GM19328 (cell line): ENCODE measurements around the gene PACSIN2.
"Not testable (repeated sequence)": the region's sequence is repeated elsewhere in the genome, so short reads cannot be mapped to it uniquely, and the experiment has no call there.

Source experiments
- ATAC-seq: cut with Tn5 transposase; IDR thresholded peaks from one replicate; pipeline ENCODE4 v1.9.1; 2021; ENCODE audit warnings: mild to moderate bottlenecking, moderate library complexity; ENCODE audit not compliant: unreplicated experiment

Gene PACSIN2

GRCh38 chr22:42992886-42993479 is 22.0 kb downstream of the PACSIN2 start:
- ATAC-seq: no peak

- ATAC-seq: no peak
These were observed 22.9 kb downstream of the PACSIN2 start for GRCh38 chr22:42992092-42992491.

- ATAC-seq: no peak
These were observed 23.8 kb downstream of the PACSIN2 start for GRCh38 chr22:42991010-42991651.

- no peak for ATAC-seq
These were observed 24.7 kb downstream of the PACSIN2 start for GRCh38 chr22:42990131-42990838.

- ATAC-seq: no peak
These were observed 28.8 kb downstream of the PACSIN2 start for GRCh38 chr22:42986115-42986514.

GRCh38 chr22:42985531-42985905 is 29.4 kb downstream of the PACSIN2 start:
- no peak for ATAC-seq

- no peak for ATAC-seq
These were observed 30.0 kb downstream of the PACSIN2 start for GRCh38 chr22:42984814-42985530.

GRCh38 chr22:42984397-42984796 is 30.6 kb downstream of the PACSIN2 start:
- ATAC-seq: no peak

GRCh38 chr22:42983470-42983869 is 31.5 kb downstream of the PACSIN2 start:
- ATAC-seq: no peak

GRCh38 chr22:42979606-42980005 is 35.3 kb downstream of the PACSIN2 start:
- no peak for ATAC-seq

GRCh38 chr22:42978453-42979103 is 36.4 kb downstream of the PACSIN2 start:
- no peak for ATAC-seq

- no peak for ATAC-seq
These were observed 37.4 kb downstream of the PACSIN2 start for GRCh38 chr22:42977569-42977968.

- ATAC-seq: no peak
These were observed 38.6 kb downstream of the PACSIN2 start for GRCh38 chr22:42976217-42976933.

GRCh38 chr22:42974223-42974622 is 40.7 kb downstream of the PACSIN2 start:
- no peak for ATAC-seq

GRCh38 chr22:42973536-42973881 is 41.4 kb downstream of the PACSIN2 start:
- no peak for ATAC-seq

- no peak for ATAC-seq
These were observed 42.1 kb downstream of the PACSIN2 start for GRCh38 chr22:42972649-42973535.

GRCh38 chr22:42971473-42971860 is 43.5 kb downstream of the PACSIN2 start:
- ATAC-seq: not testable (repeated sequence)

GRCh38 chr22:42970029-42970428 is 44.9 kb downstream of the PACSIN2 start:
- ATAC-seq: no peak

GRCh38 chr22:42969348-42969975 is 45.5 kb downstream of the PACSIN2 start:
- ATAC-seq: no peak
